GM21390 (cell line): Measurements from ENCODE around the gene FSHR.

Experiments used
- ATAC-seq: cut with Tn5 transposase; IDR thresholded peaks from one replicate; pipeline ENCODE4 v1.9.1; 2021; ENCODE audit not compliant: unreplicated experiment

FSHR gene

GRCh38 chr2:49154140-49154539, at the start of gene FSHR:
Gene FSHR, minus strand, starts transcription at chr2:49154515. Its CDS starts 98 bp downstream, at chr2:49154417.
- no peak for ATAC-seq

GRCh38 chr2:49199266-49199665, 45.0 kb upstream of the FSHR start:
- ATAC-seq = no peak

GRCh38 chr2:49194701-49195100, 40.4 kb upstream of the FSHR start:
- no peak for ATAC-seq

- ATAC-seq = no peak
Observed at GRCh38 chr2:49192036-49192435, 37.7 kb upstream of the FSHR start.

- no peak for ATAC-seq
Observed at GRCh38 chr2:49189512-49190225, 35.4 kb upstream of the FSHR start.

- no peak for ATAC-seq
Observed at GRCh38 chr2:49186050-49186648, 31.8 kb upstream of the FSHR start.

- ATAC-seq = no peak
Observed at GRCh38 chr2:49178656-49179055, 24.3 kb upstream of the FSHR start.

GRCh38 chr2:49177194-49177593, 22.9 kb upstream of the FSHR start:
- no peak for ATAC-seq

- ATAC-seq = no peak
Observed at GRCh38 chr2:49175831-49176230, 21.5 kb upstream of the FSHR start.

GRCh38 chr2:49174750-49175149, 20.4 kb upstream of the FSHR start:
- ATAC-seq = no peak

- ATAC-seq = no peak
Observed at GRCh38 chr2:49167131-49167530, 12.8 kb upstream of the FSHR start.

GRCh38 chr2:49165662-49166061, 11.3 kb upstream of the FSHR start:
- ATAC-seq = no peak

GRCh38 chr2:49164729-49165128, 10.4 kb upstream of the FSHR start:
- no peak for ATAC-seq

- ATAC-seq = no peak
Observed at GRCh38 chr2:49162151-49162550, 7.8 kb upstream of the FSHR start.

GRCh38 chr2:49154891-49155290, 576 bp upstream of the FSHR start:
- ATAC-seq = no peak

- ATAC-seq = no peak
Observed at GRCh38 chr2:49153252-49153651, 1.1 kb downstream of the FSHR start.

GRCh38 chr2:49152824-49153223, 1.5 kb downstream of the FSHR start:
- ATAC-seq = no peak

GRCh38 chr2:49146401-49146800, 7.9 kb downstream of the FSHR start:
- no peak for ATAC-seq

GRCh38 chr2:49131801-49132200, 22.5 kb downstream of the FSHR start:
- no peak for ATAC-seq

GRCh38 chr2:49129034-49129433, 25.3 kb downstream of the FSHR start:
- peak; percentile 83 for ATAC-seq

GRCh38 chr2:49123600-49123999, 30.7 kb downstream of the FSHR start:
- ATAC-seq = no peak

- no peak for ATAC-seq
Observed at GRCh38 chr2:49122107-49122506, 32.2 kb downstream of the FSHR start.

- ATAC-seq = no peak
Observed at GRCh38 chr2:49113046-49113445, 41.3 kb downstream of the FSHR start.
